Posterior cingulate gyrus (tissue), 11 donors: ENCODE measurements around the gene TNS3.

Experiments
- DNase-seq, 10 donors: peaks; one replicate each; pipeline versions ENCODE4 v3.0.0 to v3.0.0-alpha.2; 2020 to 2021; ENCODE audit warnings: mixed read lengths in 3 of 10
- intact Hi-C: fragments of 100-400 bp; cut with DNase I; formaldehyde crosslinking; loops from one replicate; pipeline ENCODE4 v1.15.1; 2023

TNS3 gene

DNA sequence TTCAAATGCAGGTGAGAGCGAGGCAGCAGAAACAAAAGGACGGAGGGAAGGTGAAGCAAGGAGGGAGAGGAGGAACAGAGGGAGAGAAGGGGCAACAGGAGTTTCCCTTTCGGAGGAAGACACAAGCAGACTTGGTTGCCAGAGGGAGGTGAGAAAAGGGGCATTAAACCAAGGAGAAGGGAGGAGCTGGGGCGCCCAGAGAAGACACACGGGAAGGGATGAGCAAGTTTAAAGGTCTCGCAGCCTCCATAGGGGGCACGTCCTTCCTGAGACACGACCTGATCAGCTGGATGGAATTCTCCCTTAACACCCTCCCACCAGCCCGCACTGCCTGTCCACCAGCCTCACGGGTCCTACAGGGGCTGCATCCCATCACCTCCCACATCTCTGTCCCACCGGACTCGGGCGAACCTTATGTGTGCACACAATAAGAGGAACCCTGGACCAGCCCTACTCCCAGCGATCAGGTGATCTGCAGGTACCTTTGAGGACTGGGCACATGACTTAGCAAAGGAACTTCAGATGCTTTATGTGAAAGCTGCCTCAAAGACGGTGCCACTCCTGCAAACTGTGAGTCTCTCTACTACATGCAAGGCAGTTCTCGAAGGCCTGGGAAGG, 251.2 kb downstream of the TNS3 start:
- intact Hi-C loops, result no loop called here
- DNase-seq, result peak in 1 of 10 donors; percentile 84

DNA sequence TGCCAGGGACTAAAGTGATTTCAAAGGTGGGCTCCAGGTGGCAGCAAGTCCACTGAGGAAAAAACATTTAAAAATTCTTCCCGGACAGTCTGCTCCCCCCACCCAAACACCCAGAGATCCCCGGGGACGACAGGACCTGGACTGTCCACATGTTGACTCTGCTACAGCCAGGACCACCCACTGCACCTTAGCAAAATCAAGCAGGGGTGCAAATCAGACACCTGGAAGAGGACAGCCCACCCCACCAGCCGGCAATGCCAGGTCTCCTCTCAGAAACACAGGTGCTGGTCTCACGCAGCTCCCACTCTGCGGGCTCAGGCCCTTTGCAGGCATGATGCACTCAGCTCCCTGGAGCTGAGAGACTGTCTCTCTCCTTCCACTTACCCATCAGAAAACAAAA, 251.9 kb downstream of the TNS3 start:
- intact Hi-C loops, result no loop called here
- DNase-seq, result peak in 1 of 10 donors; percentile 54

DNA sequence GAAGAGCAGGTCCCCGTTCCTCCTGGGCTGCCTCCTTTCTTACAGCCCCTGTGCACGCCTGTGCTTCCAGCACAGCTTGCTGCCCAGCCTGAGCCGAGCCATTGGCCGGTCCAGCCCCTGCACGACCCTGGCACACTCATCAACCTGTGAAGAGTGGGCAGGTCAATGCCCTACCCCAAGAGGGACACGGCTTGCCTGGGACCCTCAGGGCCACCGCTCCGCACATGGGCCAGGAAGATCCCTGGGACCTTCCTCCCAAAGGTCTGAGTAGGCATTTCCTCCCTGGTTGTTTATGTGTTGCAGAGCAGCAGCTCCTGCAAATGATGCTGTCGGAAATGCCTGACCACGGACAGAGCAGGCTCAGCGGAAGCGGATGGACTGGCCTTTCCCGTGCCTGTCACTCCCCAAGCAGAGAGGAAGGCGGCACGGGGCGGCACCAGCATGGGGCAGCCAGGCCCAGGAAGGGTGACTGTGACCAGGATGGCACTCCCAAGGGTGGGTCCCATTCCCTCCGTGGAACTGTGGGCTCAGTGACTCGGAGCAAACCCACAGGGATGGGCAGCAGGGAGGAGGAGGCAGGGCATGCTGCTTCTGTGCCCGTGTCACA, 252.5 kb downstream of the TNS3 start:
- intact Hi-C loops, result no loop called here
- peak in 1 of 10 donors; percentile 87 for DNase-seq

DNA sequence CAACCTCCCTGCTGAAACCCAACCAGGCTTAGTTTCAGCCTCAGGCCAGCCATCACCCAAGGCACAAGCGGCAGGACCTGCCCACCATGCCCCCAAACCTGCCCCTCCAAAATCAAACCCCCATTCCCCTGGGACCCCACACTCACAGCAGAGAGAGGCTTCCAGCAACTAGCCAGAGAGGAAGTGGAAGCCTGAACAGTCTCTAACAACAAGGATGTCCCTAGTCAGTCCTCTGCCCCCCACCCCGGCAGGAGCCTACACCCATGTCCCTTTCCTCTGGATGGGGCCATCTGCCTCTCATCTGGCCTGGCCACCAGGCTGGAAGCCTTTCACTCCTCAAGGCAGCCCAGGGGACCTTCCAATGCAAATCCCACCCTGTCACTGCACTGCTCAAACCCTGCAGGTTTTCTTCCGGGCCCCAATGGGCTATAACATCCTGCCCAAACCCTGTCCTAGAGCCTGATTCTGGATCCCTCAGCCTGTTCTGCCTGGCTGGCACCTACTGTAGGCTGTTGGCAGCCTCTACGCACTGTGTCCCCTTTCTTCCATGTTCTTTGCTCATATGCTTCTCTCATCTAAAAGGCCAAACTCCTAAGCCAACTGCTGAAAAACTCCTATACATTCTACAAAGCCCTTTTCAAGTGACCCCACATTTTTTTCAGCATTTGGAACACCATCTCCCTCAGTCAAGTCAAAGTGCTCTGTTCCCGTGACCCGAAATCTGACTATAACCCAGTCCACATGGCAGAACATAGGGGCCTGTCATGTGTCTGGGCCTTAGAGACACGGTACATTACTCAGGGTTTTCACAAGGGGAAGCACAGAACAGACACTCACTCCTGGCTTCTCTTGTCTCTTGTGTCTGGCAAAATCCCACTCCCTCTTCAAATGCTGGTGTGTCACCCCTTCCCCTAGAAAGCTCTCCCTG, 253.3 kb downstream of the TNS3 start:
- intact Hi-C loops, result no loop called here
- DNase-seq, result peak in 1 of 10 donors; percentile 81

DNA sequence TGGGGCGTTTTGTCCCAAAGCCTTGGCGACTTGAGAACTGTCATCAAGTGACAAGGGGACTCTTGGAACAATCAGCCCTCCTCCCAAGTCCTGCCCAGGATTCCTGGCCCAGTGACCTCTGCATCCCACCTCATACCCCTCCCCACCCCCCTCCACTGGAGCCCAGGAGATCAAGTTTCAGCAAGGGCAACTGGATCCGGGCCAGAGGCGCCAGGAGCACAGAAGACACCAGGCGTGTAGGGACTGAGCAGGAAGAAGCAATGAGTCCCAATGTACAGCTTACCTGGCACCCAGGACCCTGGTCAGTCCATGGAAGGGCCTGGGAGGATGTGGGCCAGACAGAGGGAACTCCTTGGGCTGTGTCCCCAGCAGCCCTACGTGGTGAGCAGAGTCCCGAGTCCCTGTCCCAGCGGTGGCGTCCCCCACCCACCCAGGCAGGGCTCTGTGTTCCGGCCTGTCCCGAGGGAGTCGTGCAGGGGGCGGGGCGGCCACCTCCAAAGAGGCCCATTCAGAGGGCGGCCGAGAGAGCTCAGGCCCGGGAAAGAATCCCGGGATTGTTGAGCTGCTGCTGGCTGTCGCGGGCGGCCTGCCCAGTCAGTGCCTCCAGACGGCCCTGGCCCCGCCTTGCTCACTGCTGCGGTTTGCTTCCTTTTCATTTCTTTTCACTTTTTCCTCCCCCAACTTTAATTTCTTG, 254.1 kb downstream of the TNS3 start:
- DNase-seq, result peak; percentile 79 to 98 (median 88)
- intact Hi-C loops, result no loop called here

DNA sequence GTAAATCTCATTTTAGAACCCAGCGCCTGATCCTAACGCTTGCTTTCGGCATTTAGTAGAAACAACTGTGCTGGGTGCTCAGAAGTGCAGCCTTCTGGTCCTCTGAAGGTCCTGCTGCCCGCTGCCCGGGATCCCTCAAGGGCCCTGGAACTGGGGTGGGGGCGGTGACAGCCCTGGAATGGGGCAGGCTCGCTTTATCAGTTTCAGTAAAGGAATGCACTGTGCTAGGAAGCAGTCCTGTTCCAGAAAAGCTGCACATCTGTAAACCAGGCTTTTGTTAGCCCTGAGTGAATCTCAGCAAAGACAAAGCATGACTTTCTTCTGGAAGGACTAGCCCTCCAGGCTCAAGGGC, 254.6 kb downstream of the TNS3 start:
- peak in 1 of 10 donors; percentile 55 for DNase-seq
- intact Hi-C loops, result no loop called here

DNA sequence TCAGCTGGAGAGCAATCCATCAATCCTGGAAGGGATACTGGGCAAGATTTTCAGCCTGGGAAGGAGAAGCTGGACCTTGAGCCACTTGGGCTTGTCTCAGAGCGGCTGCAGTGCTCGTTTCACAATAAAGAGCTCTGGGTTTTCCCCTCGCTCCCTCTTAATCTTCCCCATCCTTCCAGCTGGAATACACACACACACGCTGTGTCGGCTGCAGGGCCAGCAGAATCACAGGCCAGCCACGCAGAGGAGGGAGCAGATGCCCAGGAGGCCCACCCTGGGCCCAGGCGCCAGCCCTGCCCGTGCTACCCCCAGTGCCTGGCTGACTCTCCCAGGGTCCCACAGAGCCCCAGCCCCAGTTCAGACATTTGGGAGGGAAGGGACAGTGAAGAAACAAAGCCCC, 255.1 kb downstream of the TNS3 start:
- peak in 1 of 10 donors; percentile 84 for DNase-seq
- intact Hi-C loops, result no loop called here

DNA sequence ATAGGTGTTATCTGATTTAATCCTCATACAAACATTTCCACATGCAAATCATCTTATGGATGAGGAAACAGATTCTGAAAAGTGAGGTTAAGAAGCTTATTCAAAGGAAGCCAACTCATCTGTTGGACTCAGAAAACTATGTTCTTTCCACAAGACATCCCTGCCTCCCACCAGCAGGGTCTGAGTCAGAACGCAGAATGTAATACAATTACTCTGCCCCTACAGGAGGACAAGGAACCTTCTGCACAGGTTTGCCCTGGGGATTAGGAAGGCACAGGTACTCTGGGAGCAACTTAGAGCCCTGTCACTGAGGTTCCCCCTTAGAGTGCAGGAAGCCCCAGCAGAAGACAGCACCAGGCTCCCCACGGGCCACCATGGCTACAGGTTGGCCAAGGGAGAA, 255.7 kb downstream of the TNS3 start:
- DNase-seq, result peak in 1 of 10 donors; percentile 14
- intact Hi-C loops, result no loop called here

DNA sequence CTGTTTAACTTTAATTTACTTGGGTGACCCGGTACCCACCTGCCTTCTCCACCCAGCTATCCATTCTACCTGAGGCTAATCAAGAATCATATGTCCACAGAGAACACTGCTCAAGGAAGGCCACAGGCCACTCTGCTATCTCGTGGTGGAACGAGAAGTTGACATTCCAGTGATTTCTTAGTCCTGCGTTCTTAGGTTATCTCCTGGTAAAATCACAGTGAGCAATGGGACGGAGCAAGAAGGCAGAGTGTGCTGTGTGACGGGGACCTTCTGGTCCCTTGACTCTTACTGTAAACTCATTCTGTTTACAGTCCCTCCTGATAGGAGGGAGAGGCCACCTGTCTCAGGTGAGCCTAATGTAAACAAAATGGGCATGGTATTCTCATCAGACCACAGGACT, 256.6 kb downstream of the TNS3 start:
- intact Hi-C loops, result no loop called here
- DNase-seq, result no peak

DNA sequence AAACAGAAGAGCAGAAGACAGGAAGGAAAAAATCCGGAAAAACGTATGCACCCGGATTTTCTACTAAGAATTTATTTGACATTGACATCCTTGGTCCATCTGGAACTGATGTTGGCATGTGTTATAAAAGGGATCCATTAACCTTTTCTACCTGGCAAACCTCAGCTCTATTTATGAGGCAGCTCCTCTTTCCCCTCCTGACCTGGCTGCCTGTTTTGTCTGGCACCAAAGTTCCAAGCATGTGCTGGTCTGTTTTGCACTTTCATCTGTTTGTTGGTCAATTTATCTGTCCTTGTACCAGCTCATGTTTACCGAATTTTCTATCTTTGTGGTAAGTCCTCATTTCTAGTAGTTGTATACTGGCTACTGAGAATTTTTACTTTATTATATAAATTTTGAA, 258.0 kb downstream of the TNS3 start:
- intact Hi-C loops, result no loop called here
- DNase-seq, result no peak

DNA sequence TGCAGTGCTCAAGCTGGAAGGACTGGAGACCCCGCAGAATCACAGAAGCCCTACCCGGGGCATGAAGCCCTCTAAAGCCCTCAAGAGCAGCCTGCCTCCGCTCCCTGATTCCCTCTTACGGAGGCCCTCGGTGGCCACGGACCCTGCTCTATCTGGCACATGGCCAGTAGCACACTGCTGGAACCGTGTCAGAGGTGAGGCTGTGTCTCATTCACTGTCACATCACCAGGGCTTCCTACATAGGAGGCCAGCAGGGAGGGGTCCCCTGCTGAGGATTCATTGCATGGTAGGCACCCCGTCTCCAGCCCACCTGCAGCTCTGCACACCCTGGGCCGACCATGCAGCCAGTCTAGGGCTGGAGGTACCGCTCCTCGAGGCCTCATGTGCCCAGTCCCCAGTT, 259.2 kb downstream of the TNS3 start:
- peak in 1 of 10 donors; percentile 42 for DNase-seq
- intact Hi-C loops, result no loop called here

DNA sequence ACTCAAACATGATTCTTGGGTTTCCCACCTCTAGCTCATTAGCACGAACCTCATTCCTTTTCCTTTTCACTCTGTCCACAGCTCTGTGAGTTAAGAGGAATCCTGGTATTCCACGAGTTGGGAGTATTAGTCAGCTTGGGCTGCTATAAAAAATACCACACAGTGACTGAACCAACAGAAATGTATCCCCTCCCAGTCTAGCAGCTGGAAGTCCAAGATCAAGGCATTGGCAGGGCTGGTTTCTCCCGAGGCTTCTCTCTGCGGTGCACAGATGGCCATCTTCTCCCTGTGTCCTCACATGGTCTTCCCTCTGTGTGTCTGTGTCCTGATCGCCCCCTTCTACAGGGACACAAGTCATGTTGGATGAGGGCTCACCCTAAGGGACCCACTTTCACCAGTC, 261.6 kb downstream of the TNS3 start:
- peak in 1 of 10 donors; percentile 27 for DNase-seq
- intact Hi-C loops, result no loop called here

DNA sequence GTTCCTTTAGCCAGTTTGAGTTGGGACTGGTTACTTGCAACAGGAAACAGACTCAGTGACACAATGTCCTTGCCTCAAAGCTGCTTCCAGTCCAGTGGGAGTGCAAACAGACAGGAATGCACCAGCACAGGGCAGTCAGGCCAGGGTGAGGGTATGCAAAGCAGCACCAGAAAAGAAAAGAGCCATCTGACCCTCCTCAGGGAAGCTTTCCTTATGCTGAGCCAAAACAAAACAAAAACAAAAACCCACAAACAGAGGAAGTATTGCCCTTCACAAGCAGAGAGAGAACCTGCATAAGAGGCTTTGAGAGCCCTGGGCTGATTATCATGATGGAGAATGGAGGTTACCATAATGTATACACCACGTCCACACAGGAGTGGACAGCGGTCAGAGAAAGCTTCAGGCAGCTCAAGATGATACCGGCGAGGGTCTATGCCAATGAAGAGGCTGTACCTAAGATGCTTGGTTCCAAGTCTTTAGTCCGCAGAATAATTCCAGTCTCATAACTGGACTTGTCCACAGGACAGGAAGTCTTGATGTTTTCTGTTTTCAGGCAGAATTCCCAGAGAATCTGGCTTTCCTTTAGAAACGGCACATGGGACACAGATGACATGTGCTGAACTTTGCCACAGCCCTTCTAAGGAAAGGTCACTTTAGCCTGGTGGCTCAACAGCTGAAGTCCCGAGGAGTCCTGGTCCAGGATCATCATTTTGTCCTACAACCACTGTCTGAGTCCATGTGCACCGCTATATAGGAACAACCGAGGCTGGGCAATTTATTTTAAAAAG, 263.3 kb downstream of the TNS3 start:
- no peak for DNase-seq
- intact Hi-C loops, result no loop called here

DNA sequence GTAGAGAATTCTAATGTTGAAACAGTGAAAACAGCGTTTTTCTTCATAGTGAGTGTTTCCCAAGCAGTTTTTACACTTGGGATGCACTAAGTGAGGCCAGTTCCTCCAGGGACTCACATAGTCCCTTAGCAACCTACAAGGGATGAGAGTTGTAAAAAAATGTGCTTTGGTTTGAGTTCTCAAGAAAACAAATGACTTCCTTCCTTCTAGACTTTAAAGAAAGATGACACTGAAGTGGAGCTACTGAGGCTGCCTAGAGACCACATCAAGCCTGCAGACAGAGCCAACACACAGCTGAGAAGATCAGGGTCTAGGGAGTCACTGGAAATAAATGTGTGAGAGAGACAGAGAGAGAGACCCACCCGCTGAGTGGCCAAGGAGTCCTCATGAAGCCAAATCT, 264.4 kb downstream of the TNS3 start:
- intact Hi-C loops, result no loop called here
- DNase-seq, result peak in 1 of 10 donors; percentile 18

DNA sequence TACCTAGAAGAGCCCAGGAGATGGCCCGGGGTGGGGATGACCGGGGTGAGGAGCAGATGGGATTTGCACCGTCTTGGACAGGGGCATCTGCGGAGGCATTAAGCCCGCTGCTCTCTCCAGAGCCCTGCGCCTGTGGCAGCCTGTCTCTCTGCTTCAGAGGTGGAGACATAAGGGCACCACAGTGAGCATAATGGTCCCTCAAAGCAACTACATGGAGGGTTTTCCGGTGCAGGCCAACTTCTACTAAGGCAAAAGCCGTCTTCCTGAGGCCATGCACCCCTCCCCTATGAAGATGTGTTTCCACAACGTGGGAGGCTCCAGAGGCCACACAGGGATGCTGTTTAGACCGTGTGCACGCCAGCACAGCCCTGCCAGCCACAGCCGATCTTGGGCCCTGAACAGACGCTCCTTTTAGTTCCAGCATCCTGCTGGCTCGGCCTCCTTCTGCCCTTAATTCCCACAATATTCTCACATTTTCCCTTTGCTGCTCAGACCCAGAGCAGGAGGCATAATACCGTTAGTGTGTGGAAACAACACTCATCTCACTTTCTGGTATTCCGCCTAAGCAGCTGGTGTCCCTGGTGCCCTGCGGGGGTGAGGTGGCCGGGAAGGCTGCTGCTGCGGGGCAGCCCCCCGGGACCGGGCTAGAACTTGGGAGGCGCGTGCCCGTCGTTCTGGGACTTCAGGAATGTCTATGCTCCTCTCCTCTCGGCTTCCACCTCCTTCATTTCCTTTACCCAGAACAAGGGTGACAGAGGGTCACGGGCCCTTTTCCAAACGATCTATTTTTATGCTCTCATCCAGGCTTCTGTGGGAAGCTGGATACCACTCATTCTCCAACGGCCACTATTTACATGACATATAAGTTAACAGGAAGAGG, 266.9 kb downstream of the TNS3 start:
- DNase-seq, result peak in 5 of 10 donors; percentile 43 to 89 (median 81)
- intact Hi-C loops, result no loop called here

DNA sequence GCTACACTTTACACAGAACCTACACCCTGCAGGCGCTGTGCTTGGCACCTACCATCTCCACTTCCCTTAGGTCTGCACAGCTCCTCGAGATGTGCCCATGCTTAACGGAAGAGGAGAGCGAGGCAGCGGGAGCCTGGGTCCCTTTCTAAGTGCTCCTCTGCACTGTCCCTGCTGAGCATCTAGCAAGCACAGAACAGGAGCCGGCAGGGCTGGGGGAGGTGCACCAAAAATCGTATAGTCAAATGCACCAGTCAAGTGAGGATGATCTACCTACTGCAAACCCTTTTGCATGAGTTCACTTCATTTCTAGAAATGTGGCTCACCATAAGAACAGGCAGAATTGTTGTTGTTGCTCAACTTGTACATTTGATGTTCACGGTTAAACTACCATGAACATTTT, 267.7 kb downstream of the TNS3 start:
- DNase-seq, result peak in 1 of 10 donors; percentile 36
- intact Hi-C loops, result no loop called here

DNA sequence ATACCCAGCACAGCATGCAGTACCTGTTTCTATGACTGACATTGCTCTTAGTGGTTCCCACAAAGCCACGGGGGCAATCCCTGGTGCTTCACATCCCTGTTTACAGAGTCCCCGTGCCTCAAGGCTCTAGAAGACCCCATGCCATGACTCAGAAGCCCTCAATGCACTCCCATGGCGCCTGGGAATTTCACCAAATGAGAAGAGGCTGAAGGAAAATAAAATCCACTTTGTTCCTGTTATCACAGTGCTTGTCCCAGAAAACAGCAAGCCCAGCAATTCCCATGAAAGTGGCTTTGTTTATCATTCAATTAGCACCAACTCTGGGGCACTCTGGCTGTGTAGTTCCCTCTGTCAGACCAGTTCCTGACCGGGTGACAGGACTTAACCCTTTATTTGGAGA, 268.3 kb downstream of the TNS3 start:
- DNase-seq, result peak in 2 of 10 donors; percentile 27 to 62
- intact Hi-C loops, result no loop called here

DNA sequence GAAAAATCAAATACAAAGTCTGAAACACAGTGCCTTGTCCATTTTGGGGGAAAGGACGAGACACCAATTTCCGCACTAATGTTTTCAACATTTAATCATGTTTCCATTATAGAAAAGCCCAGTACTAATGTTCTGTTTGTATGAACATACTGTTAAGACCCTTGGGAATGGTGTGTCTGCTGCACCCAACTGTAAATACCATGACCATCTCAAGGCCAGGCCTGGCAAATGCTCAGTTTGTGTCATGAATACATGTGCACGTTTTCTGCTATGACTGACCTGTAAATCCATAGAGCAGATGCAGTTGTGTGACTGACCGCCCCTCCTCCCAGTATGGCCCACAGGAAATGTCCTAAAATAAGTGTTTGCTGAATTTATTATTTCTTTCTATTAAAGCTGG, 270.0 kb downstream of the TNS3 start:
- intact Hi-C loops, result no loop called here
- peak in 1 of 10 donors; percentile 5 for DNase-seq

DNA sequence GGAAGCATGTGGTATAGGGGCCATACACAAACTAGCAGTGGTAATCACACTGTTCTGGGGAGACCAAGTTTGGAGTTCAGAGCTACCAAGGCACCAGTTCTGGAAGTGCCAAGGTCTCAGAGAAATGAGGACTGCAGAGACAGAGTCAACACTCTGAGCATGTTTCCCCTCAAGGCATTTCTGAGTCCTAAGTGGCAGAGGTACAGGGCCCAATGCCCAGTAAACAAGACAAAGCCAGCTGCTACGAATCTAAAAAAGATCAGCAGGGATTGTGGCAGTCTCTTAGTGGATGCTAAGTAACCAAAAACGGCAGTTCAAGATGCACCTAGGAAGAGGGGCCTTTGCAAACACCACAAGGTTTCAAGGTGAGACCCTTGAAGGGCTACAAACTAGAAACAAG, 271.9 kb downstream of the TNS3 start:
- intact Hi-C loops, result no loop called here
- peak in 1 of 10 donors; percentile 24 for DNase-seq
